Hepatocyte (in vitro differentiated cells): Measurements from ENCODE around the gene MARCHF9.

Experiments used
- EZH2 ChIP-seq: fragments of 200-600 bp; sonication (generic); IDR thresholded peaks from 2 replicates; pipeline ENCODE4 v1.6.1; 2016; ENCODE audit warnings: antibody characterized with exemption, mild to moderate bottlenecking, borderline replicate concordance
- EZH2phosphoT487 ChIP-seq: fragments of 200-600 bp; sonication (generic); IDR thresholded peaks from one replicate; pipeline ENCODE4 v1.6.1; 2018; ENCODE audit warnings: antibody characterized with exemption, mild to moderate bottlenecking, low read depth, moderate library complexity; ENCODE audit not compliant: unreplicated experiment, severe bottlenecking
- TF ChIP-seq, protein P1 (sequence below): fragments of 200-600 bp; sonication (generic); IDR thresholded peaks from 2 replicates; pipeline ENCODE4 v1.5.1; 2016; ENCODE audit warnings: antibody characterized with exemption, mild to moderate bottlenecking; ENCODE audit not compliant: poor library complexity

DNA sequence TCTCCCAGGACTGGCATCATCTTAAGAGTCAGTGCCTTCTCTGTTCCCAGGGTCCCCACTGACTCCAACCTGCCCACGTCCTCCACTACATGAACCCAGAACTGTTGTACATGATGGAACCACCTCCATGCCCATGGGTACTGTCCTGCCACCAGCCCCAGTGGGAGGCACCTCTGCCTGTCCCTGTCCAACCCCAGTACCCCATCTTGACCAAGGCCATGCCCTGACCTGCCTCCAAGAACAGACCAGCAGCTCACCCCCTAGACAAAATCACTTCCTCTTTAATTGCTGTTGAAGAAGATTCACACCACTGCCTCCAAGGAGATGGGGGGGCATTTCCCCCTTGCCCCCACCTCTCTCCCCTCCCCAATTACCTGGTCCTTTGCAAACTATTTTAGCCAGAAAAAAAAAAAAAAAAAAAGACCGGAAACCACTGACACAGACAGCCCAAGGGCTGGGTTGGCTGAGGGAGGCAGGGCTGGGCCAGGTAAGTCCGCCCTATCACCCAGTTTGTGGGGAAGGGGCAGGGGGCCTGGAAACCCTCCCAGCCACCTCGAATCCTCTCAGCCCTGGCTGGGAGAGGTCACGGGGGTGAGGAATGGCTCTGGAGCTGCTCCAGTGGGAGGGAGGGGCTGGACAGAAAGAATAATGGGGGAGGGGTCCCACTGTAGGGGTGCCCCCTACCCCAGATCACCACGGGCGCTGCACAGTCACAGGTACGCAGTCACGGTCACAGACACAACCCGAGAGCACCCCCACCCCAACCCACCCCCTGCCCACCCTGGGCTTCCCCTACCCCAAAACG, 29.8 kb upstream of the MARCHF9 start:
- no peak for TF ChIP-seq EZH2
- no peak for TF ChIP-seq EZH2phosphoT487
- TF ChIP-seq, protein P1, sequence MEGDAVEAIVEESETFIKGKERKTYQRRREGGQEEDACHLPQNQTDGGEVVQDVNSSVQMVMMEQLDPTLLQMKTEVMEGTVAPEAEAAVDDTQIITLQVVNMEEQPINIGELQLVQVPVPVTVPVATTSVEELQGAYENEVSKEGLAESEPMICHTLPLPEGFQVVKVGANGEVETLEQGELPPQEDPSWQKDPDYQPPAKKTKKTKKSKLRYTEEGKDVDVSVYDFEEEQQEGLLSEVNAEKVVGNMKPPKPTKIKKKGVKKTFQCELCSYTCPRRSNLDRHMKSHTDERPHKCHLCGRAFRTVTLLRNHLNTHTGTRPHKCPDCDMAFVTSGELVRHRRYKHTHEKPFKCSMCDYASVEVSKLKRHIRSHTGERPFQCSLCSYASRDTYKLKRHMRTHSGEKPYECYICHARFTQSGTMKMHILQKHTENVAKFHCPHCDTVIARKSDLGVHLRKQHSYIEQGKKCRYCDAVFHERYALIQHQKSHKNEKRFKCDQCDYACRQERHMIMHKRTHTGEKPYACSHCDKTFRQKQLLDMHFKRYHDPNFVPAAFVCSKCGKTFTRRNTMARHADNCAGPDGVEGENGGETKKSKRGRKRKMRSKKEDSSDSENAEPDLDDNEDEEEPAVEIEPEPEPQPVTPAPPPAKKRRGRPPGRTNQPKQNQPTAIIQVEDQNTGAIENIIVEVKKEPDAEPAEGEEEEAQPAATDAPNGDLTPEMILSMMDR: no peak
